IMR-90 (cell line): ENCODE measurements around the gene STAC2. TPM values are rescaled to one million over a fixed set of nuclear protein-coding genes. Genes with fewer than 3 reads are reported as not detected.

Source experiments
- ATAC-seq: fragments of 200-7000 bp; cut with Tn5 transposase; 2 replicates; pipeline ENCODE4 v1.9.1; 2020; ENCODE audit warnings: low read depth, mild to moderate bottlenecking, moderate library complexity
- BruUV-seq: library from RNA; stranded (reverse); fragments of 400-500 nt; replicated peaks from 2 replicates; lab custom pipeline; 2021; lab: Mats Ljungman, UMichigan
- CTCF ChIA-PET: fragments of 300-600 bp; formaldehyde crosslinking; extraction: SDS; loops from one replicate; lab custom pipeline; 2021; ENCODE audit warnings: antibody characterized with exemption; lab: Yijun Ruan, JAX
- POLR2A ChIA-PET: fragments of 300-600 bp; sonication (Branson Sonifier 250); formaldehyde crosslinking; loops from one replicate; lab custom pipeline; 2022; ENCODE audit warnings: antibody characterized with exemption; ENCODE audit not compliant: unreplicated experiment; lab: Charles Lee
- DNase-seq: peaks from one replicate; pipeline ENCODE4 v3.0.0; 2013
- H2AFZ ChIP-seq: replicated peaks from 2 replicates; pipeline ENCODE3; 2013; ENCODE audit warnings: low read length, mild to moderate bottlenecking; ENCODE audit not compliant: poor library complexity
- H2AK5ac ChIP-seq: 2 replicates; pipeline ENCODE4 v1.6.1; 2013; ENCODE audit warnings: low read depth, low read length, inconsistent platforms
- H2AK9ac ChIP-seq: replicated peaks from 2 replicates; pipeline ENCODE3; 2013; ENCODE audit warnings: mild to moderate bottlenecking, low read depth, low read length, moderate library complexity; ENCODE audit not compliant: poor library complexity
- H2BK120ac ChIP-seq: 2 replicates; pipeline ENCODE4 v1.6.1; 2013; ENCODE audit warnings: low read depth, low read length, inconsistent platforms
- H2BK15ac ChIP-seq: 3 replicates; pipeline ENCODE4 v1.6.1; 2013; ENCODE audit warnings: low read depth, low read length, inconsistent platforms
- H2BK20ac ChIP-seq: 2 replicates; pipeline ENCODE4 v1.6.1; 2013; ENCODE audit warnings: low read depth, mild to moderate bottlenecking, inconsistent platforms, low read length, moderate library complexity
- H2BK5ac ChIP-seq: 2 replicates; pipeline ENCODE4 v1.6.1; 2013; ENCODE audit warnings: mild to moderate bottlenecking, low read depth, low read length, inconsistent platforms; ENCODE audit not compliant: poor library complexity, severe bottlenecking
- H3K14ac ChIP-seq: replicated peaks from 2 replicates; pipeline ENCODE4 v1.6.1; 2013; ENCODE audit warnings: low read depth, low read length, inconsistent platforms
- H3K18ac ChIP-seq: 2 replicates; pipeline ENCODE4 v1.6.1; 2013; ENCODE audit warnings: low read depth, low read length, control low read depth
- H3K23ac ChIP-seq: 2 replicates; pipeline ENCODE4 v1.6.1; 2013; ENCODE audit warnings: low read depth, low read length, inconsistent platforms
- H3K27ac ChIP-seq: 2 replicates; pipeline ENCODE4 v1.5.1; 2013; ENCODE audit warnings: mild to moderate bottlenecking, control low read depth, low read length; ENCODE audit not compliant: insufficient read depth
- H3K27me3 ChIP-seq: 2 replicates; pipeline ENCODE4 v1.6.1; 2013; ENCODE audit warnings: low read length; ENCODE audit not compliant: control insufficient read depth, insufficient read depth
- H3K36me3 ChIP-seq: 2 replicates; pipeline ENCODE4 v1.6.1; 2013; ENCODE audit warnings: low read length, mixed read lengths; ENCODE audit not compliant: control insufficient read depth, insufficient read depth
- H3K4ac ChIP-seq: 2 replicates; pipeline ENCODE4 v1.6.1; 2013; ENCODE audit warnings: low read depth, low read length, inconsistent platforms
- H3K4me1 ChIP-seq: 2 replicates; pipeline ENCODE4 v1.6.1; 2013; ENCODE audit warnings: low read length, mixed read lengths; ENCODE audit not compliant: control insufficient read depth, insufficient read depth
- H3K4me2 ChIP-seq: 2 replicates; pipeline ENCODE4 v1.6.1; 2013; ENCODE audit warnings: low read depth, mild to moderate bottlenecking, control low read depth, low read length, moderate library complexity
- H3K4me3 ChIP-seq: 2 replicates; pipeline ENCODE4 v1.5.1; 2013; ENCODE audit warnings: low read depth, mild to moderate bottlenecking, control low read depth, low read length, moderate library complexity; ENCODE audit not compliant: insufficient read depth
- H3K56ac ChIP-seq: 2 replicates; pipeline ENCODE4 v1.6.1; 2013; ENCODE audit warnings: low read length, inconsistent platforms; ENCODE audit not compliant: insufficient read depth; ENCODE audit errors: extremely low read depth
- H3K79me1 ChIP-seq, 2 experiments: 2 replicates each; pipeline ENCODE4 v1.6.1; 2013; ENCODE audit warnings: low read length in 2 of 2, inconsistent platforms in 1 of 2, low read depth in 1 of 2
- H3K9ac ChIP-seq: 2 replicates; pipeline ENCODE4 v1.6.1; 2013; ENCODE audit warnings: low read depth, low read length, control low read depth
- H3K9me1 ChIP-seq: 2 replicates; pipeline ENCODE4 v1.6.1; 2013; ENCODE audit warnings: low read length, inconsistent platforms; ENCODE audit not compliant: insufficient read depth
- H3K9me3 ChIP-seq: 2 replicates; pipeline ENCODE4 v1.6.1; 2013; ENCODE audit warnings: low read length; ENCODE audit not compliant: control insufficient read depth, insufficient read depth
- H4K20me1 ChIP-seq: 2 replicates; pipeline ENCODE4 v1.6.1; 2013; ENCODE audit warnings: low read length, inconsistent platforms; ENCODE audit not compliant: insufficient read depth
- H4K5ac ChIP-seq: 2 replicates; pipeline ENCODE4 v1.6.1; 2013; ENCODE audit warnings: mild to moderate bottlenecking, low read depth, low read length, control low read depth
- H4K8ac ChIP-seq, 2 experiments: 2 replicates each; pipeline ENCODE4 v1.6.1; 2013; ENCODE audit warnings: low read depth in 2 of 2, low read length in 2 of 2, control low read depth in 1 of 2, inconsistent platforms in 1 of 2
- H4K91ac ChIP-seq: 2 replicates; pipeline ENCODE4 v1.6.1; 2013; ENCODE audit warnings: low read depth, low read length, inconsistent platforms; ENCODE audit not compliant: insufficient read depth
- FOS ChIP-seq: fragments of 150-350 bp; IDR thresholded peaks from 2 replicates; pipeline ENCODE4 v1.6.1; 2016; ENCODE audit warnings: low read depth, low read length
- MAZ ChIP-seq: IDR thresholded peaks from 2 replicates; pipeline ENCODE4 v1.6.1; 2012; ENCODE audit warnings: low read depth, mild to moderate bottlenecking, low read length, improper control_type of control experiment, moderate library complexity, borderline replicate concordance
- RFX5 ChIP-seq: IDR thresholded peaks from 2 replicates; pipeline ENCODE4 v1.8.0; 2012; ENCODE audit warnings: low read depth, mild to moderate bottlenecking, low read length, moderate library complexity
- SMC3 ChIP-seq: fragments of 150-350 bp; IDR thresholded peaks from 2 replicates; pipeline ENCODE4 v1.6.1; 2016; ENCODE audit warnings: low read depth, mild to moderate bottlenecking, antibody characterized with exemption, low read length, moderate library complexity
- WGBS, 2 experiments: methylation state at CpG; one replicate each; pipeline versions ENCODE4 v1.1.5 to v1.1.7; 2013; ENCODE audit warnings: missing lambda C conversion rate in 2 of 2; ENCODE audit not compliant: insufficient read length in 1 of 2; ENCODE audit errors: extremely low coverage in 2 of 2; 5-methylcytosine and 5-hydroxymethylcytosine counted together
- dilution Hi-C: fragments of 300-500 bp; cut with HindIII; formaldehyde crosslinking; loops from one replicate; pipeline ENCODE4 v1.14.3; 2018; ENCODE audit warnings: low sequenced_read_pairs; ENCODE audit not compliant: unreplicated experiment
- in situ Hi-C: fragments of 300-500 bp; cut with MboI; formaldehyde crosslinking; loops from 3 replicates; pipeline ENCODE4 v1.14.3; 2019; ENCODE audit warnings: low sequenced_read_pairs, inconsistent platforms, mixed read lengths
- intact Hi-C: fragments of 100-400 bp; cut with micrococcal nuclease; formaldehyde crosslinking; loops from 2 replicates; pipeline ENCODE4 v1.10.0; 2022
- polyA plus RNA-seq, 3 experiments: library from polyadenylated mRNA; depleted of rRNA; stranded (reverse); fragments of >200 nt; gene quantifications; 2 replicates each; pipeline ENCODE4 v1.2.3, GENCODE V29; 2012; ENCODE audit warnings: low replicate concordance in 1 of 3
- total RNA-seq: library from RNA; depleted of rRNA; stranded (reverse); fragments of >200 nt; gene quantifications from 2 replicates; pipeline ENCODE4 v1.2.3, GENCODE V29; 2012
- TF ChIP-seq, protein P1 (sequence below): fragments of 150-350 bp; IDR thresholded peaks from 2 replicates; pipeline ENCODE4 v1.6.1; 2017; ENCODE audit warnings: mild to moderate bottlenecking, antibody characterized with exemption, low read length, low read depth

STAC2 gene
- total and polyA plus RNA-seq, 2 of the 4 experiments (the other 2 are of a cell fraction), result 0.02 TPM; not detected in 1

DNA sequence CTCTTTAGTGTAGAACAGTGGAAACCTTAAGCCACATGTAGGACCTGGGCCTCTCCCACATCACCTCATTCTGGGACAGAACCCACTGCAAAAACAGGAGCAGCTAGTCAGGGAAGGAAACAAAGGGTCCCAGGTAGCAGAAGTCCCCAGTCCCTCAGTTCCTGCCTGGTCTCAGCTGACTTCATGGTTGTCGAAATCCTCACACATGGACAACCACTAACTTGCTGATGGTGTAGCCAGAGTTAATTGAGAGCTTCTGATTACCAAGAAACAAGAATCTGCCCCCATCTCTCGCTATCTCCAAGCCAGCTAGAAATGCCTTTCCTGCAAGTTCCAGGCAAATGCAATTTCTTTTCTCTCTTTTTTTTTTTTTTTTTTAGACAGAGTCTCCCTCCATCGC lies 56.2 kb downstream of the STAC2 start:
- in situ Hi-C loops, result no loop called here
- Histone ChIP-seq H3K4me1 (peaks cover 3% of the 10 kb centered on the region; the same call in 1 of the 2 replicates), H3K36me3 (no peaks in the 10 kb centered on the region), H2AK9ac (no peak overlapping the region), H3K9me3 (no peaks in the 10 kb centered on the region), H3K56ac (no peak overlapping the region), H2AFZ (no peak overlapping the region), H2AK5ac (no peak overlapping the region), H3K27ac (no peak overlapping the region), H3K4me2 (no peak overlapping the region), H3K9ac (no peak overlapping the region), H2BK15ac (no peak overlapping the region), H2BK120ac (no peak overlapping the region), H4K91ac (no peak overlapping the region), H2BK5ac (no peak overlapping the region), H3K27me3 (peaks cover 26% of the 10 kb centered on the region), H3K4ac (no peak overlapping the region), H3K14ac (no peak overlapping the region), H4K5ac (no peak overlapping the region), H4K8ac (no peak overlapping the region), H3K4me3 (no peak overlapping the region), H2BK20ac (no peak overlapping the region), H3K79me1 (no peaks in the 10 kb centered on the region), H3K9me1 (peaks cover 7% of the 10 kb centered on the region; the same call in 1 of the 2 replicates), H3K23ac (no peak overlapping the region), H4K20me1 (0 out of 2 replicates have a peak, but pooled peaks cover 4% of the 10 kb centered on the region), H3K18ac (no peak overlapping the region)
- ChIA-PET POLR2A (no interaction called here), CTCF (no interaction called here)
- intact Hi-C loops, result no loop called here
- WGBS, 2 experiments, result no CpG with 5 or more reads among the region's 3 CpGs
- no TSS peak for BruUV-seq
- DNase-seq (no peak), ATAC-seq (no peak)
- TF ChIP-seq, protein P1, sequence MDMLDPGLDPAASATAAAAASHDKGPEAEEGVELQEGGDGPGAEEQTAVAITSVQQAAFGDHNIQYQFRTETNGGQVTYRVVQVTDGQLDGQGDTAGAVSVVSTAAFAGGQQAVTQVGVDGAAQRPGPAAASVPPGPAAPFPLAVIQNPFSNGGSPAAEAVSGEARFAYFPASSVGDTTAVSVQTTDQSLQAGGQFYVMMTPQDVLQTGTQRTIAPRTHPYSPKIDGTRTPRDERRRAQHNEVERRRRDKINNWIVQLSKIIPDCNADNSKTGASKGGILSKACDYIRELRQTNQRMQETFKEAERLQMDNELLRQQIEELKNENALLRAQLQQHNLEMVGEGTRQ, result no peak
- TF ChIP-seq FOS (no peak), MAZ (no peak), SMC3 (no peak), RFX5 (no peak)
- dilution Hi-C loops, result no loop called here
